DMS 273 (cell line): Measurements from ENCODE around the gene URM1.

Experiments used
- DNase-seq: peaks from one replicate; lab custom pipeline; 2025; ENCODE audit not compliant: unreplicated experiment; lab: John Stamatoyannopoulos, UW

URM1 gene

GRCh38 chr9:128424268-128424780, 53.1 kb downstream of the URM1 start:
- no peak for DNase-seq

- peak; percentile 66 for DNase-seq
Measured at GRCh38 chr9:128428644-128429512, 57.7 kb downstream of the URM1 start.

- peak; percentile 91 for DNase-seq
Measured at GRCh38 chr9:128429513-128430086, 58.4 kb downstream of the URM1 start.

- no peak for DNase-seq
Measured at GRCh38 chr9:128431207-128431606, 60.0 kb downstream of the URM1 start.

GRCh38 chr9:128434340-128434739, 63.2 kb downstream of the URM1 start:
- no peak for DNase-seq

GRCh38 chr9:128435611-128436010, 64.4 kb downstream of the URM1 start:
- DNase-seq: no peak

GRCh38 chr9:128438343-128439109, 67.4 kb downstream of the URM1 start:
- DNase-seq: peak; percentile 94

- no peak for DNase-seq
Measured at GRCh38 chr9:128439273-128439672, 68.1 kb downstream of the URM1 start.
